Measurements from ENCODE around the gene JSRP1. TPM values are rescaled to one million over a fixed set of nuclear protein-coding genes. Genes with fewer than 3 reads are reported as not detected.

The JSRP1 gene
- polyA plus RNA-seq (ENCODE audit: insufficient read length in 3 of 3) = under 1 TPM; 0.35 to 0.47 (median 0.45) TPM

DNA sequence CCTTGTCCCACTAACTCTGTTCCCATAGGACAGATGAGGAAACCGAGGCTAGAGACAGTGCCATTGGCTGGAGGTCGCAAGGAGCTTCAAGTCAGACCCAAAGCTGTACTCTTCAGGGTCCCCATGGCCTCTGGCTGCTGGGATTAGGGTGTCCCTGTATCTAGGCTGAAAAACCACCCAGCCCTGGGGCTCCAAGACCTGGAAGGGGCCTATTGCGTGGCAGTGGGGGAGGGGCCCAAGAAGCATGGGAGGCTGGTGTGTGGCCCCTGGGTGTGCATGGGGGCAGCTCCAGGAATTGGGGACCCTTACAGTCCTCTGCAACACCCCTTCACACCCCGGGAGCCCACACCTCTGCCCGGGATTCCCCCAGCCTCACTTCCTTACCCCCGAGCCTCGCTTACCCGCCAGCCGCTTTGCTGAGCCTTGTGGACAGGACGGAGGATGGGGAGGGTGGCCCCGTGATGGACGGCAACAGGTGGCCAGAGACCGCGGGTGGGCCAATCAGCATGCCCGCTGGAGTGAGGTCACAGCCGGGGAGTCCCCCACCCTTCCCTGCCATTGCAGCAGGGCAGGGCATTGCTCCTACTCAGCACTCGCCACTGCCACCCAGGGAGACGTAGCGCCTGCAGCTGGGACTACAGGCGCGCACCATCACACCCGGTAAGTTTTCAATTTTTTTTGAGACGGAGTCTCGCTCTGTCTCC is at the start of gene JSRP1:
JSRP1 (minus strand) TSS at position 436 of the 704 bp plus-strand sequence. CDS start 1,103 bp downstream, outside the sequence.
- no peak for DNase-seq (ENCODE audit: low read depth in 3 of 3, low spot score in 2 of 3)

- DNase-seq (ENCODE audit: low read depth in 3 of 3, low spot score in 2 of 3) = no peak
Measured at GRCh38 chr19:2305452-2306280, 49.4 kb upstream of the JSRP1 start.

DNA sequence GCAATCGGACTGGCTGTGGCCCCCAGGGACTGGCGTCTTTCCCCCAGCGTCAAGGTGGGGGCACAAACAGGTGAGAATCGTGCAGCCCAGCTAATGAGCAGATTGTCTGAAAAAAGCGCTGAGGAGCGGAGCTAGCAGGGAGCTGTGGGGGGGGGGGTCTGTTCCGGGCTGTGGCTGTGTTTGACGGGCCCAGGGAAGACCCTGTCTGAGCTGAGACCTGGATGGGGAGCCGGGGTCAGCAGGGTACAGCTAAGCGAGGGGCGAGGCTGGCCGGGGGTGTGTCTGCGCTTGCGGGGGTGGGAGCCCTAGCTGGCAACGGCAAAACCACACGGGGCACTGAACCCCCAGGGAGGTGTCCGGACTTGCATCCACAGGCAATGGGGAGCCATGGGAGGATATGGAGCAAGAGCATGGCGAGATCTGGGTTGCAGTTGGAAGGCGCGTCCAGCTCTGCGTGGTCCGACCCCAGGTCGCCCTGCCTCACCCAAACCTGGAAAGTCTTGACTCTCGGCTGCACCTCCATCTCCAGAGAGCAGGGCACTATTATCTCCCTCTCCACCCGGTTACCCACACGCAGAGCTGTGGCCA is 47.1 kb upstream of the JSRP1 start:
- DNase-seq (ENCODE audit: low read depth in 3 of 3, low spot score in 2 of 3) = no peak

DNA sequence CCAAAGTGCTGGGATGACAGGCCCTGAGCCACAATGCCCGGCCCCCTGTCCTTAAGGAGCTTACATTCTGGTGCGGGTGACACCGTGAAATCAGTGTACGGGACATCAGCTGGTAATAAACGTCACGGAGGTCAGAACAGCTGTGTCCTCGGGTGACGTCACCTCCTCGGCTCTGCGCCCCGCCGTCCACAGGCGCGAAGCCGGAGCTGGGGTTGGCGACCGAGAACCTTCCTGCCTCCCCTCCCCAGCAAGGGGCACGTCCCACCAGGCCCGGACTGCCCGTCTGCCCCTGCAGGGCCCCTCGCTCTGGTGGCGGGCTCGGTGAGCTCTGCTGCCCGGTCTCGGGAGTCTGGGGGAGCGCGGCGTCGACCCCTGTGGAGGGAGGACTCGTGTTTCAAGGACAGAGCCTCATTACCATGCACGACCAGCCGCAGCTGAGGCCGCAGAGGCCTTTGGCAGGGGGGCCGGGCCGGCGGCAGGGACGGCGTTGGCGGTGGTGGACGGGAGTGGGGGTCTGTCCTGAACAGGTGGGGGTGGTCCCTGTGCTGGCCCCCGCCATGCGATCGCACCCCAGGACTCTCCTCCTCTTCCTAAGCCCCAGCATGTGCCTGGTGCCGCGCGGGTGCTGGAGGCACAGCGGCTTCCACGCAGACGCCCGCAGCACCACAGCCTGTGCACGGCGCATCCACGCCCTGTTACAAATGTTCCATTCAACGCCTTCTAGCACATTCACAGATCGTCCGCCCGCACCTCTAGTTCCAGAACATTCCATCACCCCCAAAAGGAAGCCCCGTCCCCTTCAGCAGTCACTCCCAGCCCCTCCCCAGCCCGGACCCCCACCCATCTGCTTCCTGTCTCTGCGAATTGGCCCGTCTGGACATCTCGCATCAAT is 46.3 kb upstream of the JSRP1 start:
- DNase-seq (ENCODE audit: low read depth in 3 of 3, low spot score in 2 of 3) = no peak

DNA sequence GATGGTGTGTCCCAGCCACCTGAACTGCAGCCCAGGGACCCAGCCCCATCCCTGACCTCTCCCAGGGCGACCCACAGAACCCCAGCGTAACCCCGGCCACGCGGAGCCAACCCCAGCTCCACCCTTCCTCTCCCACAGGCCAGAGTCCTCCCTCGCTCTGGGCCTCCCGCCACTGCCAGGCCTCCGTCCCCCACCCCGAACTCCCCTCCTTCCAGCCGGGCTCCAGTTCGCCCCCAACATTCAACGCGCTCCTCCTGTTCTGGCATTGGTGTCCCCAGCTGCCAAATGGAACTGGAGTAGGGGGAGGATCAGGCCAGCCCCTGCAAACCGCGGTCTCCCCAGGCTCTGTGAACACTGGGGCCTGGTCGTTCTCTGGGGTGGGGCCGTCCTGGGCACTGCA is 44.3 kb upstream of the JSRP1 start:
- no peak for DNase-seq (ENCODE audit: low read depth in 3 of 3, low spot score in 2 of 3)

GRCh38 chr19:2296141-2296540 is 39.9 kb upstream of the JSRP1 start:
- no peak for DNase-seq (ENCODE audit: low read depth in 3 of 3, low spot score in 2 of 3)

- DNase-seq (ENCODE audit: low read depth in 3 of 3, low spot score in 2 of 3) = no peak
Measured at GRCh38 chr19:2294687-2295335, 38.6 kb upstream of the JSRP1 start.

GRCh38 chr19:2291185-2291751 is 35.1 kb upstream of the JSRP1 start:
- no peak for DNase-seq (ENCODE audit: low read depth in 3 of 3, low spot score in 2 of 3)

- DNase-seq (ENCODE audit: low read depth in 3 of 3, low spot score in 2 of 3) = no peak
Measured at GRCh38 chr19:2290441-2291184, 34.4 kb upstream of the JSRP1 start.

DNA sequence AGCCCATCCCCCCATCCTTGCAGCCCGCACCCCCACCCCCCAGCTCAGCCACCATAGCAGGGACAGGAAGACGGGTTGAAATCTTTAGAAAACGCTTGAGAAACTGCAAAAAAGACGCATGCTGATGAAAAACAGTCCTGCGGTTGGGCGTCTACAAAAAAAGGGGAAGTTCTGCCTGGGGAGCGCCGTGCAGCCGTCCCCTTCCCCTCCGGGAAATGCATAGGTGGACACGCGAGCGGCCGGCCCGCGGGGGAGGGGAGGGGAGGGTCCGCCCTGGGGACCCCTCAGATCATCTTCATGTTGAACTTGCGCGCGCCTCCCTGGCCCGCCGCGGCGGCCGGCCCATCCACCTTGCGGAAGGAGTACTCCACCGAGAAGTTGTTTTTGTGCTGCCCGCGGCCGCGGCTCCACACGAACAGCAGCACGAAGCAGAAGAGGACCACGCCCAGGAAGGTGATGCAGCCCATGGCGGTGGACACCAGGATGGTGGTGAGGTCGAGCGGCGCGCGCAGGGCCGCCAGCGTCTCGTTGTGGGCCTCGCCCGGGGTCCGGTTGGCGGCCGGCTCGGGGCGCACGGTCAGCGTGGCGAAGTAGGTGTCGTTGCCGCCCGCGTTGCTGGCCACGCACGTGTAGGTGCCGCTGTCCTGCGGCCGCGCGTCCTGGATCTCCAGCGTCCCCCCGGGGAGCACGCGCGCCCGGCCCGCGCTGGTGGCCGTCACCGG is 33.7 kb upstream of the JSRP1 start:
- no peak for DNase-seq (ENCODE audit: low read depth in 3 of 3, low spot score in 2 of 3)

DNA sequence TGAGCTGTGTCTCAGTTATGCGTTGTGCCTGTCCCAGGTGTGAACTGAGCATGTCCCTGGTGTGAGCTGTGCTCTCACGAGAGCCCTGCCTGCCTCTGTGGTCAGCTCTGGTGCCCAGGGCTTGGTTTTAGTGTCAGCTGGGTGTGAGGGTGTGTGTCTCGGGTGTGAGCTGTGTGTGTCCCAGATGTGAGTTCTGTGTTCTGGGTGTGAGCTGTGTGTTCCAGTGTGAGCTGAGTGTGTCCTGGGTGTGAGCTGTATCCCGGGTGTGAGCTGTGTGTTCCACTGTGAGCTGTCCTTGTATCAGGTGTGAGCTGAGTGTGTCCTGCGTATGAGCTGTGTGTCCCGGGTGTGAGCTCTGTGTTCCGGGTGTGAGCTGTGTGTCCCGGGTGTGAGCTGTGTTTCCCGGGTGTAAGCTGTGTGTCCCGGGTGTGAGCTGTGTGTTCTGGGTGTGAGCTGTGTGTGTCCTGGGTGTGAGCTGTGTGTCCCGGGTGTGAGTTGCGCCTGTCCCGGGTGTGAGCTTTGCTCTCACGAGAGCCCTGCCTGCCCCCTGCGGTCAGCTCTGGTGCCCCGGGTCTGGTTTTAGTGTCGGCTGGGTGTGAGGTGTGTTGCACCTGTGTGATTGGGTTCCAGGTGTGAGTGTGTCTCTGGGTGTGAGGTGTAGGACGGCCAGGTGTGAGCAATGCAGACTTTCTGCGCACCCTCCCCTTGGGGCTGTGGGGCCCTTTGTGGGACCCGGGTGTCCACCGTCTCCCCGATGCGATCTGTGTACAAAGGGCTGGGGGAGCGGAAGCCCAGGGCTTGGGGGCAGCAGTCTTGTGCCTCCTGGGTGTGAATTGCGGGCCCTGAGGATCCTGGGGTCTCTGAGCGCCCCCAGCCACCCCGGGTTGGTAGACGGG is 32.8 kb upstream of the JSRP1 start:
- DNase-seq (ENCODE audit: low read depth in 3 of 3, low spot score in 2 of 3) = no peak

- no peak for DNase-seq (ENCODE audit: low read depth in 3 of 3, low spot score in 2 of 3)
Measured at GRCh38 chr19:2288338-2288817, 32.2 kb upstream of the JSRP1 start.

GRCh38 chr19:2287585-2288337 is 31.5 kb upstream of the JSRP1 start:
- no peak for DNase-seq (ENCODE audit: low read depth in 3 of 3, low spot score in 2 of 3)

DNA sequence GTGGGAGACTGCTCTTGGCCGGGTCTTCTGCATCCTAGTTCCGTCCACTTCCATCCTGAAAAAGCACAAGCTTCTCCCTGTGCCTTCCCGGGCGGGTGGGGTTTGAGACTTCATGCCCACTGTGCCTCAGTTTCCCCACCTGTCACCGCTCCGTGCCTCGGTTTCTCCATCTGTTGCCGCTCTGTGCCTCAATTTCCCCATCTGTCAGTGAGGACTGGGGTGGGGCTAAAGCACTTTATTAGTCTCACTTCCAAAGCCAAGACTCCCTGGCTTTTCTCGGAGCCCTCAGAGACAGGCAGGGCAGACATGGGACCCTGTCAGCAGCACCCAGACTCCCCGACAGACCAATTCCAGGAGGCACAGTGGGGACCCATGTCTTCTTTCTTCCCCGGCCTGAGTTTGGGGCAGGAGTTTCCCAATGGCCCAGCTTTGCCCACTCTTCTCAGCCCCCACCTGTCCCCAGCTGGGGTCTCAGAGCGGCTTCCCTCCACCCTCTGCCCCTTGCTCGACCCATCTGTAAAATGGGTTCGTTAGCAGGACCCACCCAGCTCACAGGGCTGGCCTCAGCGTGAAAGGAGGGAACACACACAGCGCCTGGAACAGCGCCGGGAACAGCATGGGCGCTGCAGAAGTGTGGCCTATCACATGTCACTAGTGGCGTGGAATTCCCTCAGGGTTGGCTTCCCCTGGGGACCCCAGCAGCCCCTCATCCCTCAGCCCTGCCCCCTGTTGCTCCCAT is 30.4 kb upstream of the JSRP1 start:
- DNase-seq (ENCODE audit: low read depth in 3 of 3, low spot score in 2 of 3) = no peak

DNA sequence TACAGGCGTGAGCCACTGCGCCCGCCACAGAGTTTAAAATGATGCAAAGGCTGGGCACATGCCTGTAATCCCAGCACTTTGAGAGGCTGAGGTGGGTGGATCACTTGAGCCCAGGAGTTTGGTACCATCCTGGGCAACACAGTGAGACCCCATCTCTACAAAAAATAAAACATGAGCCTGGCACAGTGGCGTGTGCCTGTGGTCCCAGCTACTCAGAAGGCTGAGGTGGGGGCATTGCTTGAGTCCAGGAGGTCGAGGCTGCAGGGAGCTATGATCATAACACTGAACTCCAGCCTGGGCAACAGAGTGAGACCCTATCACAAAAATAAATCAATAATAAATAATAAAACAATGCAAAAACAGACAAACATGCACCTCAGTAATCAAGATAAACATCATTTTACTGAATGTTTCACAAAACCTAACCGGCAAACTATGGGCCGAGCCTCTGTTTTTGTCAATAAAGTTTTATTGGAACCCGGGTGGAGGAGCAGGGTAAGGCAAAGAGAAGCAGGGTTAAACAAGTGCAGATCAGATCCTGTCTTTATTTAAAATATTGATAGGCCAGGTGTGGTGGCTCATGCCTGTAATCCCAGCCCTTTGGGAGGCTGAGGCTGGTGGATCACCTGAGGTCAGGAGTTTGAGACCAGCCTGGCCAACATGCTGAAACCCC is 27.8 kb upstream of the JSRP1 start:
- no peak for DNase-seq (ENCODE audit: low read depth in 3 of 3, low spot score in 2 of 3)

Data from right renal cortex interstitium (tissue), 3 donors.